ENCODE data around the gene TRPV4.

The TRPV4 gene

GRCh38 chr12:109760930-109761921, 72.0 kb downstream of the TRPV4 start:
- no peak for DNase-seq (ENCODE audit: low spot score)

- no peak for DNase-seq (ENCODE audit: low spot score)
Observed at GRCh38 chr12:109760031-109760929, 72.9 kb downstream of the TRPV4 start.

GRCh38 chr12:109759595-109759994, 73.6 kb downstream of the TRPV4 start:
- DNase-seq (ENCODE audit: low spot score) = no peak

GRCh38 chr12:109758426-109759420, 74.5 kb downstream of the TRPV4 start:
- no peak for DNase-seq (ENCODE audit: low spot score)

GRCh38 chr12:109757671-109758265, 75.4 kb downstream of the TRPV4 start:
- no peak for DNase-seq (ENCODE audit: low spot score)

GRCh38 chr12:109756457-109756856, 76.7 kb downstream of the TRPV4 start:
- DNase-seq (ENCODE audit: low spot score) = no peak

GRCh38 chr12:109753959-109754358, 79.2 kb downstream of the TRPV4 start:
- DNase-seq (ENCODE audit: low spot score) = no peak

- no peak for DNase-seq (ENCODE audit: low spot score)
Observed at GRCh38 chr12:109753054-109753401, 80.2 kb downstream of the TRPV4 start.

- DNase-seq (ENCODE audit: low spot score) = no peak
Observed at GRCh38 chr12:109752117-109753053, 80.8 kb downstream of the TRPV4 start.

- no peak for DNase-seq (ENCODE audit: low spot score)
Observed at GRCh38 chr12:109744986-109745942, 87.9 kb downstream of the TRPV4 start.

- no peak for DNase-seq (ENCODE audit: low spot score)
Observed at GRCh38 chr12:109744026-109744425, 89.2 kb downstream of the TRPV4 start.

- no peak for DNase-seq (ENCODE audit: low spot score)
Observed at GRCh38 chr12:109743076-109743910, 89.9 kb downstream of the TRPV4 start.

GRCh38 chr12:109741970-109742703, 91.1 kb downstream of the TRPV4 start:
- no peak for DNase-seq (ENCODE audit: low spot score)

GRCh38 chr12:109741286-109741969, 91.8 kb downstream of the TRPV4 start:
- DNase-seq (ENCODE audit: low spot score) = no peak

GRCh38 chr12:109740694-109741245, 92.4 kb downstream of the TRPV4 start:
- no peak for DNase-seq (ENCODE audit: low spot score)
